ENCODE results near the gene ALK.

DNA sequence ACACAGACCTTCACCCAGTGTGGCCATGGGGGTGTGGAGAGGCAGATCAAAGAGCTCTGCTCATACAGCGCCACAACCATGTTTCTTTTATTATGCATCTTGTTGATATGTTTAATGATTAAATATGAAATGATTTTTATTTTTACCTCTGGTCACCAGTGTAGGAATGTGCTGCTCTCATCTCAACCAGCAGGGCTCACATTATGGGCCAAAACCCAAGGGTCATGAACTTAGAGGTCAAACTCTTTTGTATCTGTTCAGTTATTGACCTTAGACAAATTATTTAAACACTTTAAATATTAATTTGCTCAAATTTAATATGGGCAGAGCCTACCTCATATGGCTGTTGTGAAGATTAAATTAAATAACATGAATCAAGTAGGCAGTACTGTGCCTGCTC is 386.2 kb downstream of the ALK start:
- TF ChIP-seq, protein P1, sequence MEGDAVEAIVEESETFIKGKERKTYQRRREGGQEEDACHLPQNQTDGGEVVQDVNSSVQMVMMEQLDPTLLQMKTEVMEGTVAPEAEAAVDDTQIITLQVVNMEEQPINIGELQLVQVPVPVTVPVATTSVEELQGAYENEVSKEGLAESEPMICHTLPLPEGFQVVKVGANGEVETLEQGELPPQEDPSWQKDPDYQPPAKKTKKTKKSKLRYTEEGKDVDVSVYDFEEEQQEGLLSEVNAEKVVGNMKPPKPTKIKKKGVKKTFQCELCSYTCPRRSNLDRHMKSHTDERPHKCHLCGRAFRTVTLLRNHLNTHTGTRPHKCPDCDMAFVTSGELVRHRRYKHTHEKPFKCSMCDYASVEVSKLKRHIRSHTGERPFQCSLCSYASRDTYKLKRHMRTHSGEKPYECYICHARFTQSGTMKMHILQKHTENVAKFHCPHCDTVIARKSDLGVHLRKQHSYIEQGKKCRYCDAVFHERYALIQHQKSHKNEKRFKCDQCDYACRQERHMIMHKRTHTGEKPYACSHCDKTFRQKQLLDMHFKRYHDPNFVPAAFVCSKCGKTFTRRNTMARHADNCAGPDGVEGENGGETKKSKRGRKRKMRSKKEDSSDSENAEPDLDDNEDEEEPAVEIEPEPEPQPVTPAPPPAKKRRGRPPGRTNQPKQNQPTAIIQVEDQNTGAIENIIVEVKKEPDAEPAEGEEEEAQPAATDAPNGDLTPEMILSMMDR (IDR thresholded peaks at IDR 0.05; ENCODE audit: low read length), result no peak
- no peak for TF ChIP-seq EZH2 (IDR thresholded peaks at IDR 0.05; ENCODE audit: borderline replicate concordance, low read length)
